Mucosa of stomach (tissue), 1 donor: Measurements from ENCODE around the gene NTN5.
A peak's percentile ranks its signal among the peaks of the same experiment; 100 is the strongest.
"Not testable (repeated sequence)": the region's sequence is repeated elsewhere in the genome, so short reads cannot be mapped to it uniquely, and the experiment has no call there.

Source experiments
- H3K27me3 ChIP-seq: one replicate; pipeline ENCODE4 v1.7.0; 2013; ENCODE audit warnings: mild to moderate bottlenecking, low read length; ENCODE audit not compliant: control insufficient read depth, insufficient read depth
- H3K36me3 ChIP-seq: one replicate; pipeline ENCODE4 v1.7.0; 2013; ENCODE audit warnings: low read length; ENCODE audit not compliant: control insufficient read depth, insufficient read depth
- H3K4me1 ChIP-seq: one replicate; pipeline ENCODE4 v1.7.0; 2013; ENCODE audit warnings: mild to moderate bottlenecking, low read length; ENCODE audit not compliant: control insufficient read depth, insufficient read depth
- H3K4me3 ChIP-seq: one replicate; pipeline ENCODE4 v1.7.0; 2013; ENCODE audit warnings: low read length
- H3K9ac ChIP-seq: one replicate; pipeline ENCODE4 v1.7.0; 2013; ENCODE audit warnings: mild to moderate bottlenecking, low read length, moderate library complexity
- H3K9me3 ChIP-seq: one replicate; pipeline ENCODE4 v1.7.0; 2013; ENCODE audit warnings: mild to moderate bottlenecking, low read length, moderate library complexity; ENCODE audit not compliant: control insufficient read depth
- donor health status: Pancreatic carcinoma.

The NTN5 gene

DNA sequence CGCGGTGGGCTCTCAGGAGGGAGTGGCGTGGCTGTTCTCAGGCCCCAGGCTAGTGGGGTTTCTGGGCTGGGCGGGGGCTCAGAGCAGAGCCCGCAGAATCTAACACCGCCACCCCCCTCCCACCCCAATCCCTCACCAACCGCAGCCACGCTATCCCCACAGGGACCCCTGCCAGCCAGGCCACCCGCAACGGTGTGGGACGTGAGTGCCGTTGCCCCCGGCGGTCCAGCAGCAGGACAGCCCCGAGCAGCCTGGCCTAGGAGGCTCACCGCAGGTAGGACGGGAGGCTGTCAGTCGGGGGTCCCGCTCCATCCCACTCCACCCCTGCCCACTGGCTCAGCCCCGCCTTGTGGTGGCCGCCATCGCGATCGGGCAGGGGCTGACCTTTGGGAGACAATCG lies at the start of gene NTN5:
Gene NTN5, minus strand, starts transcription at position 24 of the 400 bp plus-strand sequence. CDS start 2,031 bp downstream, outside the sequence.
- Histone ChIP-seq H3K27me3 (no peaks in the 10 kb centered on the region), H3K4me1 (peaks cover 28% of the 10 kb centered on the region), H3K4me3 (no peak within 1 kb of the TSS), H3K9ac (no peak within 1 kb of the TSS), H3K36me3 (no peaks in the 10 kb centered on the region), H3K9me3 (no peaks in the 10 kb centered on the region)

GRCh38 chr19:48722196-48722708 lies 49.4 kb upstream of the NTN5 start:
- peaks cover 7% of the 10 kb centered on the region for H3K4me1 ChIP-seq
- no peak overlapping the region for H3K9ac ChIP-seq
- no peaks in the 10 kb centered on the region for H3K36me3 ChIP-seq
- H3K4me3 ChIP-seq = no peak overlapping the region
- no peaks in the 10 kb centered on the region for H3K9me3 ChIP-seq
- no peaks in the 10 kb centered on the region for H3K27me3 ChIP-seq

DNA sequence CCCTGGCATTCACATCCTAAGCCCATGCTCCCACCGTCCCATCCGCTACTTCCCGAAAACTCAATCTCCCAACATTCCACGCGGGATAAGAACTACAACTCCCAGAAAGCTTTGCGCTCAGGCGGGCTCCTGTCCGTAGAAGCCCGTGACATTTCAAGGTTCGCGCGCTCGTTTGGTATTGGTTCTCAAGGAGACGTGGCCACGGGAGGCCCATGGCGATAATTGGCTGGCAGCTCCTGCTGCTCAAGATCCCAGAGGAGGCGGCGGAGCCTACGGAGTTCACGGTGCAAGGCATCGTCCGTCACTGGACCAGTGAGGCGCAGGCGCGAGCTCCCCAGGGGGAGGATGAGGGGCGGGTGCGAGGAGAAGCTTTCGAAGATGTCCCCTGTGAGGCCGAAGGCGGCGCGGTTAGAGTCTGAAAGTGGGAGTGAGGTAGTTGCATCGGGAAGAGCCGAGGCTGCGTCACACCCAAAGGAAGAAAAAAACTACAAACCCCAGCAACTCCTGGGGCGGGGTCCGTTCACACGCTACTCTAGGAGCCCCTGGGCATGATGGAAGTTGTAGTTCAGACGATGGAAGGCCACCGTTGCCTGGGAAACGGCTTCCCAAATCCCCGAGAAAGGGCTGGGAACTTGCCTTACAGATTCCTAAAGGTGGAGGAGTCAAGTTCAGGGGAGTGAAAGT lies 47.9 kb upstream of the NTN5 start:
- peak overlapping the region; percentile 50 for H3K9ac ChIP-seq
- peaks cover 19% of the 10 kb centered on the region for H3K4me1 ChIP-seq
- no peaks in the 10 kb centered on the region for H3K27me3 ChIP-seq
- peak overlapping the region; percentile 41 for H3K4me3 ChIP-seq
- H3K9me3 ChIP-seq = no peaks in the 10 kb centered on the region
- no peaks in the 10 kb centered on the region for H3K36me3 ChIP-seq

DNA sequence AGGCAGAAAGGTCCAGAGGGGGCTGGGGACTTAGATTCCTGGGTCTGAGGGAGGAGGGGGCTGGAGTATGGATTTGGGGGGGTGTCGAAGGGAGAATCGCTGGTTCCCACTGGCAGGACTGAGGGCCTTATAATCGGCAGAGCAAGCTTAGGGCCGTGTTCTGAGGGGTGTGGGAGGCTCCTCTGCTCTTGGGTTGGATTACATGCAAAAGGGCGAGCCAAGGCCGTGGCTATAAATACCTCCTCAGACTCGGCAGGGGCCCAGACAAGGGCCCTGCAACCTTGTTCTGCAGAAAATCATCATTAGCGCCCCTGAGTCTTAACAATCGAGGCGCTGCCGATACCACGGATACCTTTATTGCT lies 47.4 kb upstream of the NTN5 start:
- H3K4me1 ChIP-seq = peaks cover 25% of the 10 kb centered on the region
- no peaks in the 10 kb centered on the region for H3K9me3 ChIP-seq
- H3K36me3 ChIP-seq = no peaks in the 10 kb centered on the region
- no peak overlapping the region for H3K4me3 ChIP-seq
- no peak overlapping the region for H3K9ac ChIP-seq
- H3K27me3 ChIP-seq = no peaks in the 10 kb centered on the region

- no peak within 1 kb of the TSS for H3K9ac ChIP-seq
- no peaks in the 10 kb centered on the region for H3K36me3 ChIP-seq
- no peak within 1 kb of the TSS for H3K4me3 ChIP-seq
- H3K9me3 ChIP-seq = no peaks in the 10 kb centered on the region
- H3K4me1 ChIP-seq = peaks cover 32% of the 10 kb centered on the region
- no peaks in the 10 kb centered on the region for H3K27me3 ChIP-seq
These were observed 46.7 kb upstream of the NTN5 start, which contains the start of gene MAMSTR for GRCh38 chr19:48719263-48720171. Gene MAMSTR (minus strand): TSS chr19:48719725. CDS start chr19:48719031, 694 bp downstream.

- Histone ChIP-seq H3K9ac (no peak overlapping the region), H3K36me3 (no peaks in the 10 kb centered on the region), H3K9me3 (no peaks in the 10 kb centered on the region), H3K4me3 (no peak overlapping the region), H3K27me3 (no peaks in the 10 kb centered on the region), H3K4me1 (peaks cover 36% of the 10 kb centered on the region)
These were observed 46.0 kb upstream of the NTN5 start for GRCh38 chr19:48718711-48719231.

- peaks cover 42% of the 10 kb centered on the region for H3K4me1 ChIP-seq
- not testable (repeated sequence) for H3K9ac ChIP-seq, H3K4me3 ChIP-seq, H3K27me3 ChIP-seq, H3K9me3 ChIP-seq, H3K36me3 ChIP-seq
These were observed 45.3 kb upstream of the NTN5 start for GRCh38 chr19:48718106-48718505.

DNA sequence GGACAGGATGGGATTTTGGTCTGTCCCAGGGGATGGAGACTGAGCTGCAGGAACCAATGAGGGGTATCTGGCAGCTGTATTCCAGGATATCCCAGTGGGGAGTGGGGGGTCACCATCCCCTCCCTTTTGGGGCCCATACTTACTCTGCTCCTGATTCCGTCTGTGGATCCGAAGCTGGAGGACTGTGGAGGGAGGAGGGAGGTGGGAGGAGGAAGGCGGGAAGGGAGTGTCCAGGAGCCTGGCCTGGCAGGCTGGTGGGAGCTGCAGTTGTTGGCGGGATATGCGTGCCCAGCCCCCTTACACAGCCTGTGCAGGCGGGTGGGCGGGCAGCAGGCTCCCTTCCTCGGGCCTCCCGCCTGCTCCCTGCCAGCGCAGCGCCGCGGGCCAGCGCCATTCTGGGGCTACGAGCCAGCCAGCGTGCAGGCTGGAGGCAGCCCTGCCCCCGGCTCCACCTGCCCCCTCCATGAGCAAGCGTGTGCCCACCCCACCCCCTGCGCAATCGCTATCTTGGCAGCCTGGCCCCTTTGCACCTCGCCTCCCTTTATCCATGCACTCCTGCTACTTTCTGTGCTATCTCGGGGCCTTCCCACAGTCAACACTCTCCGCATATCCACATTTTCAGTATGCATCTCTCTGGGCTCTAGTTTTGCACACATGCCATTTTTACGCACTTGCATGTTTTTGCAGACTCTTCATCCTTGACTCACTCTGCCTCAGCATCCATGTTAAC lies 43.9 kb upstream of the NTN5 start:
- H3K36me3 ChIP-seq = no peaks in the 10 kb centered on the region
- no peaks in the 10 kb centered on the region for H3K27me3 ChIP-seq
- peaks cover 46% of the 10 kb centered on the region for H3K4me1 ChIP-seq
- H3K9me3 ChIP-seq = no peaks in the 10 kb centered on the region
- peak overlapping the region; percentile 43 for H3K9ac ChIP-seq
- H3K4me3 ChIP-seq = no peak overlapping the region

- H3K9ac ChIP-seq = peak overlapping the region; percentile 37
- no peaks in the 10 kb centered on the region for H3K9me3 ChIP-seq
- H3K4me1 ChIP-seq = peaks cover 46% of the 10 kb centered on the region
- H3K4me3 ChIP-seq = no peak overlapping the region
- H3K27me3 ChIP-seq = no peaks in the 10 kb centered on the region
- no peaks in the 10 kb centered on the region for H3K36me3 ChIP-seq
These were observed 42.9 kb upstream of the NTN5 start for GRCh38 chr19:48715681-48716171.

GRCh38 chr19:48714759-48715675 lies 42.2 kb upstream of the NTN5 start:
- Histone ChIP-seq H3K4me3 (peak overlapping the region; percentile 31), H3K9ac (peak overlapping the region; percentile 83), H3K9me3 (no peaks in the 10 kb centered on the region), H3K27me3 (no peaks in the 10 kb centered on the region), H3K36me3 (no peaks in the 10 kb centered on the region), H3K4me1 (peaks cover 42% of the 10 kb centered on the region)
